ENCODE results near the gene BCAS3. TPM values are rescaled to one million over a fixed set of nuclear protein-coding genes. Genes with fewer than 3 reads are reported as not detected.

The BCAS3 gene
- total RNA-seq, 1 donor from 2014 or later: 35.7 TPM

DNA sequence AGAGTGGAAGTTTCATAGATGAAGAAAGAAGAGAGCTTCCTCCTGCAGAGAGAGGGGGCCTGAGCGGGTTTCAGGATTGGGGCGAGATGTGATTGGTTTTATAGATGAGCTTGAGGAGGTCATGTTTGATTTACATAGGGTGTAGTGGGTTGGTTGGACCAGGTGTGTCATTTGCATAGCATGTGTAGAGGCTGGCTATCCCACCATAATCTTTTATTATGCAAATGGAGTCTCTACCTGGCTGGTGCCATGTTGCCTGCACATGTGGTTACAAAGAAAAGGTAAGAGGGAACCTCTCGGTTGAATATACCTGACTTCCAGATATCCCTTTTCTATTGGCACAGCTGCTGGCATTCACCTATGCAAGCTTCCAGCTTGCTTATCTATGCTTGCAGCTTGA is 228.1 kb downstream of the BCAS3 start:
- H3K4me1 Mint-ChIP-seq (ENCODE audit: unreplicated experiment): peaks cover 29% of the 10 kb centered on the region
- H3K4me3 Mint-ChIP-seq (ENCODE audit: unreplicated experiment): no peak overlapping the region
- no peak for DNase-seq (ENCODE audit: extremely low spot score, unreplicated experiment)
- no peaks in the 10 kb centered on the region for H3K27me3 Mint-ChIP-seq (ENCODE audit: unreplicated experiment)
- H3K9me3 Mint-ChIP-seq (ENCODE audit: unreplicated experiment): no peaks in the 10 kb centered on the region
- peaks cover 10% of the 10 kb centered on the region for H3K36me3 Mint-ChIP-seq (ENCODE audit: unreplicated experiment)
- TF ChIP-seq CTCF (IDR thresholded peaks at IDR 0.05): no peak
- H3K27ac Mint-ChIP-seq (ENCODE audit: unreplicated experiment): no peak overlapping the region

DNA sequence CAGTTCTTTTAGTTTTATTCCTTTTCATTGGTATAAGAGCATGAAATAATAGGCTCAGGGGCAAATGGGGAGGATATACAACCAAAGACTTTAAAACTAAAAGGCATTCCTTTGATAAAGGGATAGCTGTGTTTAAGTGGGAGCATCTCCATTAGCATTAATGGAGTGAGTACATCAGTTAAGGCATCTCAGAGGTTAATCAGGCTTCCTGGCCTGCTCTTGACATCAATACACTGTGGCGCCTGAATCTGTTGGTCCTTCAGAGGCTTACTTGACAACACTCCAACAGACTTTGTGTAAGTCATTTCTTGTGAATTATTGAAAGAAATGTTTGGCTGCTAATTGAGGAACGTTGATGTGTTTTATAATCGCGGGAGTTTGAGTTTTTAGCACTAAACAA is 230.7 kb downstream of the BCAS3 start:
- H3K4me1 Mint-ChIP-seq (ENCODE audit: unreplicated experiment): peaks cover 6% of the 10 kb centered on the region
- no peak overlapping the region for H3K27ac Mint-ChIP-seq (ENCODE audit: unreplicated experiment)
- H3K36me3 Mint-ChIP-seq (ENCODE audit: unreplicated experiment): peaks cover 12% of the 10 kb centered on the region
- H3K9me3 Mint-ChIP-seq (ENCODE audit: unreplicated experiment): no peaks in the 10 kb centered on the region
- TF ChIP-seq CTCF (IDR thresholded peaks at IDR 0.05): no peak
- no peak overlapping the region for H3K4me3 Mint-ChIP-seq (ENCODE audit: unreplicated experiment)
- no peak for DNase-seq (ENCODE audit: extremely low spot score, unreplicated experiment)
- no peaks in the 10 kb centered on the region for H3K27me3 Mint-ChIP-seq (ENCODE audit: unreplicated experiment)

DNA sequence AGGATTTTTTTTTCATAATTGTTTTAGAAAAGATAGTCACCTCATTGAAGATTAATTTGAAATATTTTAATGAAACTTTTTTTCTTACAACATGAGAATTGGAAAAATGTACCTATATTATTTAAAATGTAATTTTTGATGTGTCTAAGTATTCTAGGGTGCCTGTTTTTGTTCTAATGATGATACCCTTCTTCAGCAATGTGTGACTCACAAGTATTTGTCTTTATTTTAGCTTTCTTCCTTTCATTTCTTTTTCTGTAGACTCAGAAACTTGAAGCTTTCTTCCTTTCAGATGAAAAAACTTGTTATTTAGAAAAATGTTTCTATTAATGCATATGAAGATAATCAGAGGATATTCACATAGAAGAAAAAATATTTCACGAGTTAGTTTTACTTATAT is 231.8 kb downstream of the BCAS3 start:
- H3K4me3 Mint-ChIP-seq (ENCODE audit: unreplicated experiment): no peak overlapping the region
- no peaks in the 10 kb centered on the region for H3K27me3 Mint-ChIP-seq (ENCODE audit: unreplicated experiment)
- no peak overlapping the region for H3K27ac Mint-ChIP-seq (ENCODE audit: unreplicated experiment)
- no peaks in the 10 kb centered on the region for H3K9me3 Mint-ChIP-seq (ENCODE audit: unreplicated experiment)
- peaks cover 2% of the 10 kb centered on the region for H3K4me1 Mint-ChIP-seq (ENCODE audit: unreplicated experiment)
- peaks cover 13% of the 10 kb centered on the region for H3K36me3 Mint-ChIP-seq (ENCODE audit: unreplicated experiment)
- TF ChIP-seq CTCF (IDR thresholded peaks at IDR 0.05): no peak
- no peak for DNase-seq (ENCODE audit: extremely low spot score, unreplicated experiment)

GRCh38 chr17:60910415-60910814 is 232.8 kb downstream of the BCAS3 start:
- Mint-ChIP-seq H3K27me3 (ENCODE audit: unreplicated experiment) (no peaks in the 10 kb centered on the region), H3K4me3 (ENCODE audit: unreplicated experiment) (no peak overlapping the region), H3K9me3 (ENCODE audit: unreplicated experiment) (no peaks in the 10 kb centered on the region), H3K27ac (ENCODE audit: unreplicated experiment) (no peak overlapping the region), H3K4me1 (ENCODE audit: unreplicated experiment) (peaks cover 2% of the 10 kb centered on the region), H3K36me3 (ENCODE audit: unreplicated experiment) (peaks cover 12% of the 10 kb centered on the region)
- no peak for TF ChIP-seq CTCF (IDR thresholded peaks at IDR 0.05)
- no peak for DNase-seq (ENCODE audit: extremely low spot score, unreplicated experiment)

DNA sequence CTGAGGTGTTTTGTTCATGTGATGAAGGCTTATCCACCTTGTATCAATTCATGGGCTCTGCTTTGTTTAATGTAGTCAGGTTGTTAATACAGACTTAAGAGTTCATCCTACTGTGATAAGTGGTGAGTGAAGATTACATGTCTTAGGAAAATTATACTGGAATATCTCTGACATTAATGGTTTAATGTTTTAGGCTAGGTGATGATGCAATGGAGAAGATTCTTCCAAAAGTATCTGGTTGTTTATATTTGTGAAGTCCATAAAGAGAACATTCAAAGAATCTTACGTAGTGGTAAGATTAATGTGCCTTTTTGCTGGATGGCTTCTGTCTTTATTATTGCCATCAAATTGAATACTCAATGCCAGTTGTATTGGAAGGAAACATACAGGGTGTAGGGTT is 236.4 kb downstream of the BCAS3 start:
- no peak for TF ChIP-seq CTCF (IDR thresholded peaks at IDR 0.05)
- peaks cover 2% of the 10 kb centered on the region for H3K4me1 Mint-ChIP-seq (ENCODE audit: unreplicated experiment)
- H3K9me3 Mint-ChIP-seq (ENCODE audit: unreplicated experiment): peaks cover 7% of the 10 kb centered on the region
- H3K27me3 Mint-ChIP-seq (ENCODE audit: unreplicated experiment): no peaks in the 10 kb centered on the region
- H3K27ac Mint-ChIP-seq (ENCODE audit: unreplicated experiment): no peak overlapping the region
- peaks cover 23% of the 10 kb centered on the region for H3K36me3 Mint-ChIP-seq (ENCODE audit: unreplicated experiment)
- H3K4me3 Mint-ChIP-seq (ENCODE audit: unreplicated experiment): no peak overlapping the region
- DNase-seq (ENCODE audit: extremely low spot score, unreplicated experiment): no peak
